HFF-Myc (cell line): ENCODE results near the gene ABCF2.

Experiments used
- DNase-seq: peaks from one replicate; pipeline ENCODE4 v3.0.0-alpha.2; 2011; ENCODE audit warnings: low read depth; ENCODE audit errors: extremely low read depth
- H3K4me3 ChIP-seq: replicated peaks from 2 replicates; pipeline ENCODE4 v1.5.1; 2011; ENCODE audit warnings: low read depth, mild to moderate bottlenecking, control low read depth, low read length
- TF ChIP-seq, protein P1 (sequence below): IDR thresholded peaks from 2 replicates; pipeline ENCODE4 v1.5.1; 2012; ENCODE audit warnings: mild to moderate bottlenecking, low read depth, low read length, control low read depth; ENCODE audit errors: missing control alignments

Gene ABCF2

DNA sequence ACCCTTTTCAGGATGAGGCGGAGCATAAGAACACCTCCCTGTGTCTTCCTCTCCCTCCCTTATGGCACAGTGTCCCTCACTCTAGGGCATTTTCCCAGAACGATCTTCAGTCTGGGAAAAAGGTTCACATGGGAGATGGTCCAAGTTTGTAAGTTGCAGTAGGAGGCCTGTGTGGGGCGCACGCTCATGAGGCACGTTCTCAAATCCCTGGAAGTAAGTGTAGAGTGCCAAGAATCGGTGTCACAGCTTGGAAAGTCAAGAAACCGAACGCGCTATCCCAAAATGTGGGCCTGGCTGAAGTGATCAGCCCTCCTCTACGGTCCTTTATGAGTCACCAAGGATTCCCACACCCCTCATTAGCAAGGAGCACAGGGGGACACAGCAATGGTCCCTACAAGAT lies 45.4 kb upstream of the ABCF2 start:
- no peak overlapping the region for H3K4me3 ChIP-seq
- no peak for DNase-seq
- TF ChIP-seq, protein P1, sequence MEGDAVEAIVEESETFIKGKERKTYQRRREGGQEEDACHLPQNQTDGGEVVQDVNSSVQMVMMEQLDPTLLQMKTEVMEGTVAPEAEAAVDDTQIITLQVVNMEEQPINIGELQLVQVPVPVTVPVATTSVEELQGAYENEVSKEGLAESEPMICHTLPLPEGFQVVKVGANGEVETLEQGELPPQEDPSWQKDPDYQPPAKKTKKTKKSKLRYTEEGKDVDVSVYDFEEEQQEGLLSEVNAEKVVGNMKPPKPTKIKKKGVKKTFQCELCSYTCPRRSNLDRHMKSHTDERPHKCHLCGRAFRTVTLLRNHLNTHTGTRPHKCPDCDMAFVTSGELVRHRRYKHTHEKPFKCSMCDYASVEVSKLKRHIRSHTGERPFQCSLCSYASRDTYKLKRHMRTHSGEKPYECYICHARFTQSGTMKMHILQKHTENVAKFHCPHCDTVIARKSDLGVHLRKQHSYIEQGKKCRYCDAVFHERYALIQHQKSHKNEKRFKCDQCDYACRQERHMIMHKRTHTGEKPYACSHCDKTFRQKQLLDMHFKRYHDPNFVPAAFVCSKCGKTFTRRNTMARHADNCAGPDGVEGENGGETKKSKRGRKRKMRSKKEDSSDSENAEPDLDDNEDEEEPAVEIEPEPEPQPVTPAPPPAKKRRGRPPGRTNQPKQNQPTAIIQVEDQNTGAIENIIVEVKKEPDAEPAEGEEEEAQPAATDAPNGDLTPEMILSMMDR = no peak

DNA sequence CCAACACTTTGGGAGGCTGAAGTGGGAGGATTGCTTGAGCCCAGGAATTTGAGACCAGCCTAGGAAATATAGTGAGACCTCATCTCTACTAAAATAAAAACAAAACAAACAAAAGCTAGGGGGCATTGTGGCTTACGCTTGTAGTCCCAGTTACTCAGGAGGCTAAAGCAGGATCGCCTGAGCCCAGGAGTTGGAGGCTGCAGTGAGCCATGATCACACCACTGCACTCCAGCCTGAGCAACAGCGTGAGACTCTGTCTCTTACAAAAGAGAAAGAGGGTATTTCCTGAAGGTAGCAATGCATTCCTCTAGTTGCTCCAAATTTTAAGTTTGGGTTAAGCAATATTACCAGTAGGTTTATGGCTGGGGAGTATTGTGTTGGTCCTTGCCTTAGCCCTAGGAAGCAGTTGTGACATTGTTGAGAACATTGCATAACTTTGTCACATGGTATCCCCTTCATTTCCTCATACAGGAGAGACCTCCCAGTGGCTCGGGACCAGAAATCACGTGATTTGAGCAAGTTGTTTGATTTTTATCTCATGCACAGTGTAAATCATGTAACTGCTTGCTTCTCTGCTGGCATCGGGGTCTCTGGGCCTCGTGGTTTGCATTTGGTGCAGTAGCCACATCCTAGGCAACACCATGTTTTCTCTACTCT lies 44.8 kb upstream of the ABCF2 start:
- no peak overlapping the region for H3K4me3 ChIP-seq
- no peak for DNase-seq

DNA sequence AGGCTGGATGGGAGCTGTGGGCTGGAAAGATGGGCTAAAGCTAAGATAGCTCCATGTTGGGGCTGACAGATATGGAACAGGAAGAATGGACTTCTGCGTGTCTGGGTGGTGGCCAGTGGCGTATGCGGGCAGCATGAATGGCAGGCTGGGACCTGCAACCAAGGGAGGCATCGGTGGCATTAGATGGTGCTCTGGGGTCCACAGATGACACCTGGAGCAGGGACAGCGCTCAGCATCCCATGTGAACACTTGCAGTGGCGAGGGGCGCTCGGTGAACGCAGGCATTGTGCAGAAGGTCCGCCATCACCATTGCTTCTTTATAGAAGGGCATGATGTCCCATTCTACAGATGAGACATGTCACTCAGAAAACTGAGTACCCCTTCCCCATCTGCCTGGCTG lies 42.5 kb upstream of the ABCF2 start:
- TF ChIP-seq, protein P1 = no peak
- no peak for DNase-seq
- H3K4me3 ChIP-seq = no peak overlapping the region

More for the DNA sequence above, 44.8 kb upstream of the ABCF2 start:
- TF ChIP-seq, protein P1 = no peak

DNA sequence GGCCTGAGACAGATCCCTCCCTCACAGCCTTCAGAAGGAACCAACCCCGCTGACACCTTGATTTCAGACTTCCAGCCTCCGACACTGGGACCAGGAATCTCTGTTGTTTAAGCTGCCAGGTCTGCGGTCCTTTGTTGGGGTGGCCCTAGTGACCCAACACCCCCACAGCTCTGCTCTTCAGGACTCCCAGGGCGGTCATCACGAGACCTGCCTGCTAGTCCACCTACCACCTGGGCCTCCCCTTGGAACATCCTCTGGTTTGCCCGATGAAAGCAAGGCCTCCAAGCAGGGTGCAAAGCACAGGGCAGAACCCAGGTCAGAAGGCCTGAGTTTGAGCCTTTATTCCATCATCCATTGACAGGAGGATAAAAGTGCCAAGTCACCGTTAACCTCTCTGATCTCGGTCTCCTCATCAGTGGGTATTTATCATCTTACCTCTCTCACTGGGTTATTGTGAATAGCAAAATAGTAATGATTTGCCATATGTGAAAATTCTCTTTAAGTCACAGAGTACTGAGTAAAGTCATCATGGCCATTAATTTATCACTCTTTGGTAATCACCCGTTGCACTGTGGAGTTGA lies 38.4 kb upstream of the ABCF2 start:
- DNase-seq = no peak
- H3K4me3 ChIP-seq = no peak overlapping the region
- TF ChIP-seq, protein P1 = no peak

DNA sequence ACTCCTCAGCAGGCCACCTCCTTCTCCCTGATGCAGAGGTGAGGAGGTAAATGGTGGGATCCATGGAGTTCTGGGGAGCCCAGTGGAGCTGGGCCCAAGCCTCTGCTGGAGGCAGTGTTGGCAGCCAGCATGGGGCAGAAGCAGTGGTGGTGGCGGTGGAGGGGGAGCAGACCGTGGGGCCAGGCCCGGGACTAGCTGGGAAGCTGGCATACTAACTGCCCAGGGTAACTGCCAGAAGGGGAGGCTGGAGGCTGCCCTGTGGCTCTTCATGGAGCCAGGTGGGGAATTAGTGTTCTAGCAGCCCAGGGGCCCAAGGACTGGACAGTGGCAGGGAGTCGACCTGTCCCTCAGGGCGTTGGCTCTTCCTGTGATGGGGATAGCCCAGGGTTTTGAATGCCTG lies 37.6 kb upstream of the ABCF2 start:
- DNase-seq = no peak
- TF ChIP-seq, protein P1 = no peak
- no peak overlapping the region for H3K4me3 ChIP-seq

DNA sequence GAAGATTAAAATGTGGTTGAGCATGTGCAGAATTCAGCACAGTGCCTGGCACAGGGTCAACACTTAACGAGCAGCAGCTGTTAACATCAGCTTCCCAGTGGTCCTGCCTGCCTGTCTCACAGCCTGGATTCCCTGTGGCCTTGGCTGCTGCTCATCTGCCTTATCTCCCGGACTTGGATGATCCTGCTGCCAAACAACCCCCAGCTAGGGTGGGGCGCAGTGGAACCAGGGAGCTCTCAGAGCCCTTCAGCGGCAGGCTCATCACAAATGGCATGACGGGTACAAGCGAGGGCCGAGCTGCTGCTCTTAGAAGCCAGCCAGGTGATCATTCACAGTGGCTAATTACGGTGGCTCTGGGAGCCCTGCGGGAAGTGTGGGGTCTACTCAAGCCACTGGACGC lies 34.5 kb upstream of the ABCF2 start:
- TF ChIP-seq, protein P1 = no peak
- no peak overlapping the region for H3K4me3 ChIP-seq
- no peak for DNase-seq
